ENCODE measurements around the gene FAM234A.

GRCh38 chr16:290681-291405, 56.2 kb downstream of the FAM234A start:
- TF ChIP-seq CTCF (IDR thresholded peaks at IDR 0.05) = no peak
- TF ChIP-seq POLR2AphosphoS5 (IDR thresholded peaks at IDR 0.05) = no peak
- TF ChIP-seq POLR2A (IDR thresholded peaks at IDR 0.05) = no peak
- TF ChIP-seq EP300 (IDR thresholded peaks at IDR 0.05) = no peak

Measured in stomach (tissue), 4 donors.